ENCODE data around the gene XPO6. TPM values are rescaled to one million over a fixed set of nuclear protein-coding genes. Genes with fewer than 3 reads are reported as not detected.

Gene XPO6, protein sequence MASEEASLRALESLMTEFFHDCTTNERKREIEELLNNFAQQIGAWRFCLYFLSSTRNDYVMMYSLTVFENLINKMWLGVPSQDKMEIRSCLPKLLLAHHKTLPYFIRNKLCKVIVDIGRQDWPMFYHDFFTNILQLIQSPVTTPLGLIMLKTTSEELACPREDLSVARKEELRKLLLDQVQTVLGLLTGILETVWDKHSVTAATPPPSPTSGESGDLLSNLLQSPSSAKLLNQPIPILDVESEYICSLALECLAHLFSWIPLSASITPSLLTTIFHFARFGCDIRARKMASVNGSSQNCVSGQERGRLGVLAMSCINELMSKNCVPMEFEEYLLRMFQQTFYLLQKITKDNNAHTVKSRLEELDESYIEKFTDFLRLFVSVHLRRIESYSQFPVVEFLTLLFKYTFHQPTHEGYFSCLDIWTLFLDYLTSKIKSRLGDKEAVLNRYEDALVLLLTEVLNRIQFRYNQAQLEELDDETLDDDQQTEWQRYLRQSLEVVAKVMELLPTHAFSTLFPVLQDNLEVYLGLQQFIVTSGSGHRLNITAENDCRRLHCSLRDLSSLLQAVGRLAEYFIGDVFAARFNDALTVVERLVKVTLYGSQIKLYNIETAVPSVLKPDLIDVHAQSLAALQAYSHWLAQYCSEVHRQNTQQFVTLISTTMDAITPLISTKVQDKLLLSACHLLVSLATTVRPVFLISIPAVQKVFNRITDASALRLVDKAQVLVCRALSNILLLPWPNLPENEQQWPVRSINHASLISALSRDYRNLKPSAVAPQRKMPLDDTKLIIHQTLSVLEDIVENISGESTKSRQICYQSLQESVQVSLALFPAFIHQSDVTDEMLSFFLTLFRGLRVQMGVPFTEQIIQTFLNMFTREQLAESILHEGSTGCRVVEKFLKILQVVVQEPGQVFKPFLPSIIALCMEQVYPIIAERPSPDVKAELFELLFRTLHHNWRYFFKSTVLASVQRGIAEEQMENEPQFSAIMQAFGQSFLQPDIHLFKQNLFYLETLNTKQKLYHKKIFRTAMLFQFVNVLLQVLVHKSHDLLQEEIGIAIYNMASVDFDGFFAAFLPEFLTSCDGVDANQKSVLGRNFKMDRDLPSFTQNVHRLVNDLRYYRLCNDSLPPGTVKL
- total RNA-seq (100 to 1,000 TPM; 232 to 437 (median 385) TPM), polyA plus RNA-seq (100 to 1,000 TPM in 1 of 2 donors, 10 to 100 TPM in 1; 89.5 to 144 TPM), total RNA-seq (496 reads per million, percentile 98 among the genes with 10 or more reads in this experiment)

- H3K4me1 Mint-ChIP-seq: peaks cover 8 to 38% (median 32%) of the 10 kb centered on the region in 7 donors
- peaks cover 19 to 21% of the 10 kb centered on the region in 2 donors for H3K4me1 ChIP-seq (ENCODE audit: control insufficient read depth in 2 of 2, insufficient read depth in 2 of 2, low read length in 2 of 2)
- H3K27me3 ChIP-seq (ENCODE audit: control insufficient read depth in 2 of 2, insufficient read depth in 2 of 2, low read length in 2 of 2): no peaks in the 10 kb centered on the region
- intact Hi-C loops (cut with micrococcal nuclease): loop anchor here (1.0 to 10.0 kb wide), 14 partner anchors 19 to 1017 kb away; partner anchors contain the start of genes KATNIP (in 2 of the 2), APOBR (in 1 of the 2), ATXN2L (in 1 of the 2) and CLN3 (in 1 of the 2)
- peaks cover 0 to 10% (median 5%) of the 10 kb centered on the region in 3 experiments for H3K36me3 ChIP-seq (ENCODE audit: control insufficient read depth in 2 of 3, insufficient read depth in 3 of 3, low read length in 3 of 3)
- H3K27me3 Mint-ChIP-seq: no peaks in the 10 kb centered on the region
- peak within 1 kb of the TSS; percentile 72 for H3K4me3 ChIP-seq (ENCODE audit: low read length)
- H3K36me3 Mint-ChIP-seq: peaks cover 5 to 23% (median 12%) of the 10 kb centered on the region in 5 donors
- H3K9me3 Mint-ChIP-seq: peaks cover 0 to 5% (median 0%) of the 10 kb centered on the region in 11 donors
- POLR2A ChIA-PET: interaction anchor here (0.6 to 6.1 kb wide), 11 partner anchors 15 to 342 kb away, joined by 3 to 92 read pairs (median 18); partner anchors contain the start of gene SGF29
- DNase-seq (peak; percentile 95 to 100 (median 98)), ATAC-seq (peak; percentile 97)
- peak within 1 kb of the TSS; percentile 85 for H3K27ac ChIP-seq (ENCODE audit: low read depth, low read length)
- peak within 1 kb of the TSS; percentile 80 to 98 (median 94) for H3K27ac Mint-ChIP-seq
- CTCF ChIA-PET: interaction anchor here (1.6 to 4.9 kb wide), 4 partner anchors 18 to 75 kb away, joined by 4 to 26 read pairs (median 9); no protein-coding TSS in a partner anchor
- H3K4me3 Mint-ChIP-seq: peak within 1 kb of the TSS; percentile 65 to 98 (median 93)
- no peaks in the 10 kb centered on the region for H3K9me3 ChIP-seq (ENCODE audit: control insufficient read depth in 2 of 3, low read length in 3 of 3)
Observed at GRCh38 chr16:28211758-28212531, at the start of gene XPO6. Gene XPO6, minus strand, starts transcription at chr16:28211965. Its CDS starts 597 bp downstream, at chr16:28211368.

- Mint-ChIP-seq H3K36me3 (peaks cover 0 to 5% (median 0%) of the 10 kb centered on the region in 5 donors), H3K4me3 (no peak overlapping the region), H3K27me3 (peaks cover 0 to 16% (median 8%) of the 10 kb centered on the region in 5 donors), H3K9me3 (peaks cover 0 to 5% (median 0%) of the 10 kb centered on the region in 11 donors), H3K27ac (peak overlapping the region in 1 of 9 donors; percentile 70), H3K4me1 (peaks cover 5 to 37% (median 19%) of the 10 kb centered on the region in 7 donors)
- H3K27ac ChIP-seq (ENCODE audit: low read depth, low read length): no peak overlapping the region
- CTCF ChIA-PET: no interaction called here
- peaks cover 0 to 9% of the 10 kb centered on the region in 2 donors for H3K4me1 ChIP-seq (ENCODE audit: control insufficient read depth in 2 of 2, insufficient read depth in 2 of 2, low read length in 2 of 2)
- ATAC-seq: no peak
- no peaks in the 10 kb centered on the region for H3K36me3 ChIP-seq (ENCODE audit: control insufficient read depth in 2 of 3, insufficient read depth in 3 of 3, low read length in 3 of 3)
- POLR2A ChIA-PET: no interaction called here
- H3K9me3 ChIP-seq (ENCODE audit: control insufficient read depth in 2 of 3, low read length in 3 of 3): no peaks in the 10 kb centered on the region
- H3K27me3 ChIP-seq (ENCODE audit: control insufficient read depth in 2 of 2, insufficient read depth in 2 of 2, low read length in 2 of 2): no peaks in the 10 kb centered on the region
- no peak overlapping the region for H3K4me3 ChIP-seq (ENCODE audit: low read length)
- no peak for DNase-seq
- intact Hi-C loops (cut with micrococcal nuclease): no loop called here
Observed at GRCh38 chr16:28260193-28260592, 48.4 kb upstream of the XPO6 start.

GRCh38 chr16:28259781-28260150 is 48.0 kb upstream of the XPO6 start:
- intact Hi-C loops (cut with micrococcal nuclease): no loop called here
- no peak overlapping the region for H3K4me3 ChIP-seq (ENCODE audit: low read length)
- H3K36me3 ChIP-seq (ENCODE audit: control insufficient read depth in 2 of 3, insufficient read depth in 3 of 3, low read length in 3 of 3): no peaks in the 10 kb centered on the region
- CTCF ChIA-PET: no interaction called here
- H3K4me3 Mint-ChIP-seq: peak overlapping the region in 7 of 10 donors; percentile 16 to 57 (median 25)
- no peak overlapping the region for H3K27ac ChIP-seq (ENCODE audit: low read depth, low read length)
- peaks cover 5 to 34% (median 17%) of the 10 kb centered on the region in 7 donors for H3K4me1 Mint-ChIP-seq
- H3K36me3 Mint-ChIP-seq: peaks cover 0 to 5% (median 0%) of the 10 kb centered on the region in 5 donors
- H3K27me3 Mint-ChIP-seq: peaks cover 0 to 12% (median 8%) of the 10 kb centered on the region in 5 donors
- no peaks in the 10 kb centered on the region for H3K27me3 ChIP-seq (ENCODE audit: control insufficient read depth in 2 of 2, insufficient read depth in 2 of 2, low read length in 2 of 2)
- no peak for DNase-seq
- H3K4me1 ChIP-seq (ENCODE audit: control insufficient read depth in 2 of 2, insufficient read depth in 2 of 2, low read length in 2 of 2): peaks cover 0 to 9% of the 10 kb centered on the region in 2 donors
- POLR2A ChIA-PET: no interaction called here
- H3K9me3 Mint-ChIP-seq: peaks cover 0 to 5% (median 0%) of the 10 kb centered on the region in 11 donors
- H3K9me3 ChIP-seq (ENCODE audit: control insufficient read depth in 2 of 3, low read length in 3 of 3): no peaks in the 10 kb centered on the region
- H3K27ac Mint-ChIP-seq: peak overlapping the region in 4 of 9 donors; percentile 12 to 74 (median 68)
- no peak for ATAC-seq

GRCh38 chr16:28259091-28259780 is 47.5 kb upstream of the XPO6 start:
- DNase-seq (peak in 3 of 9 donors; percentile 7 to 18 (median 11)), ATAC-seq (no peak)
- Histone ChIP-seq H3K4me1 (ENCODE audit: control insufficient read depth in 2 of 2, insufficient read depth in 2 of 2, low read length in 2 of 2) (peaks cover 0 to 9% of the 10 kb centered on the region in 2 donors), H3K36me3 (ENCODE audit: control insufficient read depth in 2 of 3, insufficient read depth in 3 of 3, low read length in 3 of 3) (no peaks in the 10 kb centered on the region), H3K4me3 (ENCODE audit: low read length) (no peak overlapping the region), H3K9me3 (ENCODE audit: control insufficient read depth in 2 of 3, low read length in 3 of 3) (no peaks in the 10 kb centered on the region), H3K27me3 (ENCODE audit: control insufficient read depth in 2 of 2, insufficient read depth in 2 of 2, low read length in 2 of 2) (no peaks in the 10 kb centered on the region), H3K27ac (ENCODE audit: low read depth, low read length) (no peak overlapping the region)
- POLR2A ChIA-PET: interaction anchor here (1.1 kb wide), 1 partner anchor 20 kb away, joined by 5 read pairs; no protein-coding TSS in a partner anchor
- CTCF ChIA-PET: no interaction called here
- Mint-ChIP-seq H3K27ac (peak overlapping the region in 4 of 9 donors; percentile 12 to 74 (median 68)), H3K4me1 (peaks cover 5 to 28% (median 14%) of the 10 kb centered on the region in 7 donors), H3K36me3 (peaks cover 0 to 5% (median 0%) of the 10 kb centered on the region in 5 donors), H3K4me3 (peak overlapping the region in 7 of 10 donors; percentile 16 to 57 (median 25)), H3K27me3 (peaks cover 0 to 8% (median 7%) of the 10 kb centered on the region in 5 donors), H3K9me3 (peaks cover 0 to 5% (median 0%) of the 10 kb centered on the region in 11 donors)
- intact Hi-C loops (cut with micrococcal nuclease): no loop called here

DNA sequence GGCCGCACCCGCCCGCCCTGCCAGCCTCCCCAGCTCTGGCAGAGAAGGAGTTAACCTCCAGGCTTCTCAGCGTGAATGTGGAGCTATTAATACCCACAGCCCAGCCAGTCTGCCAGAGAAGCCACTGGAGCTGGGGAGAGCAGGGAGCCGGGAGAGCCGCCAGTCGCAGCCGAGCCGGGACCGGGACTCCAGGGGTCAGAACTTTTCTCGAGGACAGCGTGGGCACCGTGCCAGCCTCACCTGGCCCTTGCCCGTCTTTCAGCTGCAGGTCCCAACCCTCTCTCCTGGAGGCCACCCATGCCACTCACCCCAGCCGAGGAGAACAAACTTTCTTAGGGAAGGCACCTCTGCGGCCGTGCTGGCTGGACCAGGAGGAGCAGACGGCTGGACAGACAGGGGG is 46.8 kb upstream of the XPO6 start:
- Histone ChIP-seq H3K4me3 (ENCODE audit: low read length) (no peak overlapping the region), H3K4me1 (ENCODE audit: control insufficient read depth in 2 of 2, insufficient read depth in 2 of 2, low read length in 2 of 2) (peaks cover 0 to 9% of the 10 kb centered on the region in 2 donors), H3K36me3 (ENCODE audit: control insufficient read depth in 2 of 3, insufficient read depth in 3 of 3, low read length in 3 of 3) (no peaks in the 10 kb centered on the region), H3K9me3 (ENCODE audit: control insufficient read depth in 2 of 3, low read length in 3 of 3) (no peaks in the 10 kb centered on the region), H3K27ac (ENCODE audit: low read depth, low read length) (no peak overlapping the region), H3K27me3 (ENCODE audit: control insufficient read depth in 2 of 2, insufficient read depth in 2 of 2, low read length in 2 of 2) (no peaks in the 10 kb centered on the region)
- ChIA-PET POLR2A (interaction anchor here (1.1 kb wide), 1 partner anchor 21 kb away, joined by 5 read pairs; no protein-coding TSS in a partner anchor), CTCF (interaction anchor here (1.4 kb wide), 1 partner anchor 39 kb away, joined by 3 read pairs; no protein-coding TSS in a partner anchor)
- Mint-ChIP-seq H3K27ac (no peak overlapping the region), H3K4me1 (peaks cover 5 to 22% (median 12%) of the 10 kb centered on the region in 7 donors), H3K36me3 (peaks cover 0 to 5% (median 0%) of the 10 kb centered on the region in 5 donors), H3K27me3 (peaks cover 0 to 7% (median 4%) of the 10 kb centered on the region in 5 donors), H3K4me3 (no peak overlapping the region), H3K9me3 (peaks cover 0 to 5% (median 0%) of the 10 kb centered on the region in 11 donors)
- intact Hi-C loops (cut with micrococcal nuclease): no loop called here
- DNase-seq: no peak
- no peak for ATAC-seq

Measured in naive thymus-derived CD4-positive, alpha-beta T cell (primary cell).